GM18873 (cell line): ENCODE results near the gene MAN1C1.
"Not testable (repeated sequence)": the region's sequence is repeated elsewhere in the genome, so short reads cannot be mapped to it uniquely, and the experiment has no call there.

Experiments used
- ATAC-seq: cut with Tn5 transposase; IDR thresholded peaks from one replicate; pipeline ENCODE4 v1.9.1; 2021; ENCODE audit warnings: mild to moderate bottlenecking, moderate library complexity, moderate number of reproducible peaks; ENCODE audit not compliant: unreplicated experiment, low FRiP score

The MAN1C1 gene

DNA sequence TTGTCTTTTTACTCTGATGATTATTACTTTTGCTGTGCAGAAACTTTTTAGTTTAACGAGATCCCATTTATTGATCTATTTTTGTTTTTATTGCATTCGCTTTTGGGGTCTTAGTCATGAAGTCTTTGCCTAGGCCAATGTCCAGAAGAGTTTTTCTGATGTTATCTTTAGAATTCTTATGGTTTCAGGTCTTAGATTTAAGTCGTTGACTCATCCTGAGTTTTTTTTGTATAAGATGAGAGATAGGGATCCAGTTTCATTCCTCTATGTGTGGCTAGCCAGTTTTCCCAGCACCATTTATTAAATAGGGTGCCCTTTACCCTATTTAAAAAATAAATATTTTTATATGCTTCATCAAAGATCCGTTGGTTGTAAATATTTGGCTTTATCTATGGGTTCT lies 13.2 kb downstream of the MAN1C1 start:
- no peak for ATAC-seq

DNA sequence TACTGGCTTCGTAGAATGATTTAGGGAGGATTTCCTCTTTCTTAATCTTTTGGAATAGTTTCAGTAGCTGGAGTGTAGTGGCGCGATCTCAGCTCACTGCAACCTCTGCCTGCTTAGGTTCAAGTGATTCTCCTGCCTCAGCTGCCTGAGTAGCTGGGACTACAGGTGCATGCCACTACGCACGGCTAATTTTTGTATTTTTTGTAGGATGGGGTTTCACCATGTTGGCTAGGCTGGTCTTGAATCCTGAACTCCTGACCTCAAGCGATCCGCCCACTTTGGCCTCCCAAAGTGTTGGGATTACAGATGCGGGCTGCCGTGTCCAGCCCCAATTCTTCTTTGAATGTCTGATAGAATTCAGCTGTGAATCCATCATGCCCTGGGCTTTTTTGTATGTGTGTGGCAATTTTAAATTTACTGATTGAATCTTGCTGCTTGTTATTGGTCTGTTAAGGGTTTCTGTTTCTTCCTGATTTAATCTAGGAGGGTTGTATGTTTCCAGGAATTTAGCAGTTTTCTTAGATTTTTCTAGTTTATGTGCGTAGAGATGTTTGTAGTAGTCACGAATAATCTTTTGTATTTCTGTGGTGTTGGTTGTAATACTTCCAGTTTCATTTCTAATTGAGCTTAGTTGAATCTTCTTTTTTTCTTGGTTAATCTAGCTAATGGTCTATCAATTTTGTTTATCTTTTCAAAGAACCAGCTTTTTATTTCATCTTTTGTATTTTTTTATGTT lies 15.3 kb downstream of the MAN1C1 start:
- no peak for ATAC-seq

DNA sequence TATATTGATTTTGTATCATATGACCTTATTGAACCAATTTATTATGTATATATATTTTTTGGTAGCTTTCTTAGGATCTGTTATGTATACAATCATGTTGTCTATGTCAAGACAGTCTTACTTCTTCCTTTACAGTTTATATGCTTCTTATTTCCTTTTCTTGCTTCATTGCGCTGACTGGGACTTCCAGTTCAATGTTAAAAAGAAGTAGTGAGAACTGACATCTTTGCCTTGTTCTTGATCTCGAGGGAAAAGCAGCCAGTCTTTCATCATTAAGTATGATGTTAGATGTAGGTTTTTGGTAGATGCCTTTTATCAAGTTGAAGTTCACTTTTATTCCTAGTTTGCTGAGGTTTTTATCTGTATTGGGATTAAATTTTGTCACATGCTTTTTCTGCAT lies 17.5 kb downstream of the MAN1C1 start:
- ATAC-seq = no peak

DNA sequence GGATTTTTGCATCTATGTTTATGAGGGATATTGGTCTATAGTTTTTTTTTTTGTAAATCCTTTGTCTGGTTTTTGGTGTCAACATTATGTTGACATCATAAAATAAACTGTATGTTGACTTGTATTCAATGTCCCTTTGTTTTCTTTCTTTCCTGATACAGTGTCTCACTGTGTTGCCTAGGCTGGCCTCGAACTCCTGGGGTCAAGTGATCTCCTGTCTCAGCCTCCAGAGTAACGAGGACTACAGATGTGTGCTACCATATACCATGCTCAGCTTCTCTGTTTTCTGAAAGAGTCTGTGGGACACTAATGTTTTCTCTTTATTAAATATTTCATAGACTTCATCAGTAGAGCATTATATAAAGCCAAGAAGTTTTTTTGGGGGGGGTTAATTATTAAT lies 18.3 kb downstream of the MAN1C1 start:
- no peak for ATAC-seq

DNA sequence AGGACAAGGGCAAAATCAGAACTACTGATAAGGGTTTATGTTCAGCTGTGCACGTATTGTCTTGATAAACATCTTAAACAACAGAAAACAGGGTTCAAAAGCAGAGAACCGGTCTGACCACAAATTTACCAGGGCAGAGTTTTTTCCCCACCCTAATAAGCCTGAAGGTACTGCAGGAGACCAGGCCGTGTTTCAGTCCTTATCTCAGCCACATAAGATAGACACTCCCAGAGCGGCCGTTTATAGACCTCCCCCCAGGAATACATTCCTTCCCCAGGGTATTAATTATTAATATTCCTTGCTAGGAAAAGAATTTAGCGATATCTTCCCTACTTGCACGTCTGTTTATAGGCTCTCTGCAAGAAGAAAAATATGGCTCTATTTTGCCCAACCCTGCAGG lies 19.6 kb downstream of the MAN1C1 start:
- ATAC-seq = not testable (repeated sequence)

DNA sequence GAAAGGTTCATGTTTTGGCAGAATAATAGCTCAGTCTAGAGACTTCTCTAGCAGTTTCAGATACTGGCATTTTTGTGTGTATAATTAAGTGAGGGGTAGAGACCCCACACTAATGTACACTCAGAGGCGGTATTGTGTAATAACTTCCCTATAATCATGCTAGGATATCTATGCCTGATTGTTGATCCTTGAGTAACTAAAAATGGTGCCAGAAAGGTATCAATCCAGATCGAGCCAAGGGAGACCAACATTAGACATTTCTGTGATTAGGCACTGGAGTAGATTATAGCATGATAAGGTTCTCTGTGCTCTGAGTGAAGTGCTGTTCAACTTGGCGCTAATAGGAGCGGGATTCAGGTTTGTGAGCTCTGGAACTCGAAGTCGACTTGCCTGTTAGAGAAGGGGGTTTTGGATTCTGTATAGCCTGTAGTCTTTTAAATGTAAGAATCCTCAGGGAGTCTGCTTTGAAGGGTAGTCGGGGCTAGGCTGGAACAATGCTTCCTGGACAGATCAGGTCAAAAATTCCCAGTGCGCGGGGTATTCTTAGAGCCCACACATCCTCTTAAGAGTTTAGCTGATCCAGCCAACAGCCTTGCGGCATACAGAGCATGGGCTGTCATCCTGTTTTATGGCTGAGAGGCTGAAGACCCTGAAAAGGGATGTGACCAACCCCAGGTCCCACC lies 24.2 kb downstream of the MAN1C1 start:
- ATAC-seq = no peak

DNA sequence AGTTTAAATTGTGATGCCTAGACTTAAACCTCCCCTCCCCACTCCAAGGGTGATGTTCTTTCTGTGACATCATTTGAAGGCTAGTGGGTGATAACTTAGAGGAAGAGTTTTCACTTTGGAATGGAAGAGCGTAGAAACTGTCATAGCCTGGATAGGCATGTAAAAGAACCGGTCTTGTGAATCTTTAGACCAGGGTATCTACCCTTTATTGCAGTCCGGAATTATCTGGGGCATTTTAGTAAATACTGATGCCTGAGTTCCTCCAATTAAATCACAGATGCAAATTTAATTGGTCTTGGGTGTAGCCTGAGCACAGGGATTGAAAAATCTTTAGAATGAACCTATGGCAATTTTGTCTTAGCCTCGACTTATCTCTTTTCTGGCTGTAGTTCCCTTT lies 24.7 kb downstream of the MAN1C1 start:
- no peak for ATAC-seq

DNA sequence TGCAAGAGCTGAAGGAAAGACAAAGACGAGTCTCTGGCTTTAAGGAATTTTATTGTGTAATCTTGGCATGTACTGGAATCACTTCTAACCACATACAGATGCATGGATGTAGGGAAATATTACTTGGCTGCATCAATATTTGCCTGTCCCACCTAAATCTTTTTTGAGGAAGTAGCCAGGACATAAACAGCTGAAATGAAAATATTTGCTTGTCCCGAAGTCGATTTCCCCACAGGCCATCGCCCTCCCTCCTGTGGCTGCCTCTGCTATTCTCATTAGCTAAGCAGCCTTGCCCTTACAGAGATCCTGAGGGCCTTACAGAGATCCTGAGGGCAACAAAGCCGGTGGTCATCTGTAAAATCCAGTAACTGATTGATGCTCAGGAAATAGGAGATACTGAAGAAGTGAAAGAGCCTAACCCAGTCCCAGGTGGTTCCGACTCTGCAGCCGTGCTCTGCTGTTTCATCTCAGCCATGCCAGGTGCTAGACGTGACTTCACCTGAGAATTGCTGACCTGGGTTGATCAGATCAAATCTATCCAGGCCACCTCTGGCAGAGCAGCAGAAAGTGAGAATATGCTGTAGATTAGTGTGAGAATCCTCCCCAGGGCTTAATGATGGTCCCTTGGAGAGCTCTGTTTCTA lies 25.5 kb downstream of the MAN1C1 start:
- ATAC-seq = no peak

DNA sequence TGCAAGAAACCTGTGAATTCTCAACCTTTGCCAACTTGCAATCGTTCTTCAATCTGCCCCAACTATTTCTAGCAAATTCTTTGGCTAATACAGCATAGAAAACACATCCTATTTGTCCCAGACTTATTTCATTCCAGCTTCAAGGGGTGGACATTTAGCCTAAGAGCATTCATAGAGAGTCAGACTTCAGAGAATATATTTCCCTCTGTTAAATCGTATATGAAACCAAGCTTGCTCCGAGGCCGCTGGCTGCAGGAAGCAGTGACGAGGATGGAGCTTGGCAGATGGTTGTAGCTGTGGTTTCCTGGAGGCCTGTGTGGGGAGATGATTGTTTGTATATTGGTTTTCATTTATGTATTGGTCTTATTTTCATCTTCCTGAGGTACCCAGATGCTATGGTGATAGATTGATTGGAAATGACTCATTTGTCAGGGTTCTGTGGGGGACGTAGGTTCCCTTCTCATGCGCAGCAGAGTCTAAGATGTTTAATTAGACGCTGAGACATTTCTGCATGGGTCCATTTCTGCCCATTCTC lies 26.1 kb downstream of the MAN1C1 start:
- no peak for ATAC-seq

DNA sequence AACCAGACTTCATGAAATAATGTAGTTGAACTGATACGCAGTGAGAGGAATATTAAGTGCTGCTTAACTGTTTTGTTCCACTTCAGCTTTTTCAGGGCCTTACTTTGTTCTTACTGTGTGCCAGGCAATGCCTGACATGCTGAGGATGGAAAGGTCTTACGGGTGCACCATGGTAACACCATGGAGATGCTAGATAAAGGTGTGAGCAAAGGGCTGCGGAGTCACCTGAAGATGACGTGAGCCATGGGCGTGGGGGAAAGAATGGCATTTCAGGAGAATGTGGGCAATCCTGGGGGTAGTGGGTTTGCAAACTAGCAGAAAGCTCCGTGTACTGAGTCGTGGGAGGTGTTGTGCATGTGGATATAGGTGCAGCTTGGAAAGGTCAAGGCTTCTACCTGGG lies 27.3 kb downstream of the MAN1C1 start:
- no peak for ATAC-seq

DNA sequence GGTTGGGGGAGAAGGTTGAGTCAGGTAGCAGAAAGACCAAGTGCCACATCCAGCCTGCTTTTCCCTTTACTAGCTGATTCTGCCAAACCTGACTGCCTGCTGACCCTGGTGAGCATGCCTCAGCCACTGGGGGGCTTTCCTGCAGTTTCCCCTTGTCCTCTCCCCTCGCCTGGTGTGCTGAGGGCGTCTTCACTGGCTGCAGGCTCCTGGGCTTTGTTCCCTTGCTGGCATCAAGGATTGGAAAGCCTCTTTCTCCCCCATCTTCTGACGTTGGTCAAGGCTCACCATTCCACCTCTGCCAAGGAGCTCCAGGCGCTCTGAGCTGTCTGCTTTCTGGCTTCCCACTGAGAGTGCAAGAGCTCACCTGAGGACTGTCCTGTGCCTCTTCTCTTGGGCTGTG lies 28.4 kb downstream of the MAN1C1 start:
- ATAC-seq = no peak

DNA sequence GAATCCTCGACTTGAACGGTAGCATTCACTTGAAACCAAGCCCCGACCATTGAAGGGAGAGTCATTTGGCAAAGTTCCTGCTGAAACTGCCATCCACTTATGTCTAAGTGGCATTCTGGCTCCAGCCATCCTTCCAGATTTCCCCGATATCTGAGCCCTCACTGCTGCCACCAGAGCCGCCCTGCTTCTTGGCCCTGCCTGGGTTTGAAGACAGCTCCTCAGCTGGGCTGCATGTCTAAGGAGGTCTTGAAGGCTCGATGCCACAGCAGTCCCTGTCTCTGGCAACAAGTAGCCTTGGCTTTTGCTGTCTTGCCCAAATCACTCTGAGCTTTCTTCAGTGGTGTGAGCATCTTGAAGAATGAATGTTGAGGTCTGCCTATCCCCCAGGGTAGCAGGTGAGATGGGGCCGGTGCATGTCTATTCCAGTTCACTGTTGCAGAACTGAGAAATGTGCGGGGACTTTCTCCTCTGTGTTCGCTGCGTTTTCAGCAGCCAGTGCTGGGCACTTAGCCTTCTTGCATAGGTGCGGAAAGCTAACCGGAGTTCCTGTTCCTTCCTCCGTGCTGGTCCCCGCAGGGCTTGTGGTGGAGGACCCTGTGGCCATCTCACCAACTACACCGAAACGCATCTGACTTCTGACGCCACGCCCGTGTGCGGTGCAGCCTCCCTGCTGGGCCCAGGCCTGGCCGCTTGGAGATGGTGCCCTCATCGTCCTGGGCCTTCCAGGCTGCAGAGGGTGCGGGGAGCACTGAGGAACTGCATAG lies 29.2 kb downstream of the MAN1C1 start:
- ATAC-seq = no peak

DNA sequence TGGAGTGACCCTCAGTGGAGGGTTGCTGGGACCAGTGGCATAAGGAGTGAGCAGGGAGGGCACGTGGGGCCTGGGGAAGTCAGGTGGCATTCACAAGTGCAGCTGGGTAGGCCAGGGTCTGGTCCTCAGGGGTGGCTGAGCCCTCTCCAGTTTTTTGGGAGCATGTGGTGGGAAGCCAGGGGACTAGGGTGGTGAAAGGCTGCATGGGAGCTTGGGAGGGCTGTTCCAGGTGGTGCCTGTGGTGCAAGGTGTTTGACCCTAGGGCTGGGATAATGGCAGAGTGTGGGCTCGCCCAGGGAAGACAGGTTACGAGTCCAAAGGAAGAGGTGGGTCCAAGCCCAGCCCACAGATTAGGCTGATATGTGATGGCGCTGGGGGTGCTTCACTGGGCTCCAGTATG lies 30.5 kb downstream of the MAN1C1 start:
- ATAC-seq = no peak

DNA sequence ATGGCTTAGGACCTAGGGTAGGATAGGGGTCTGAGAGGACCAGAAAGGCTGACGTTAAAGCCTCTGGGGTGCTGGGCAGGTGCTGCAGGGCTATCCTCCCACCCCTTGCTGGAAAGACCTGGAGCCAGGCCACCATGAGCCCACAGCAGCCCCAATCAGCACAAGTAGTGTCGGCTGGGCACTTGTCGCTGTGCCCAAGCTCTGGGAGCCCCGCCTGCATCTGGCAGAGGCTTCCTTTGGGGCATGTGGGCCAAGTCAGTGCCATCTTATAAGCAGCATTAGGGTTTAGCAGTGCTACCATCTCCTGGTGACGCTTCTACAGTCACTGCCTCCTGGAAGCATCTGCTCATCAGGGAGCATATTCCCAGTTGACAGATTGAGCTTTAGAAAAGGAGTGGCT lies 31.3 kb downstream of the MAN1C1 start:
- no peak for ATAC-seq

DNA sequence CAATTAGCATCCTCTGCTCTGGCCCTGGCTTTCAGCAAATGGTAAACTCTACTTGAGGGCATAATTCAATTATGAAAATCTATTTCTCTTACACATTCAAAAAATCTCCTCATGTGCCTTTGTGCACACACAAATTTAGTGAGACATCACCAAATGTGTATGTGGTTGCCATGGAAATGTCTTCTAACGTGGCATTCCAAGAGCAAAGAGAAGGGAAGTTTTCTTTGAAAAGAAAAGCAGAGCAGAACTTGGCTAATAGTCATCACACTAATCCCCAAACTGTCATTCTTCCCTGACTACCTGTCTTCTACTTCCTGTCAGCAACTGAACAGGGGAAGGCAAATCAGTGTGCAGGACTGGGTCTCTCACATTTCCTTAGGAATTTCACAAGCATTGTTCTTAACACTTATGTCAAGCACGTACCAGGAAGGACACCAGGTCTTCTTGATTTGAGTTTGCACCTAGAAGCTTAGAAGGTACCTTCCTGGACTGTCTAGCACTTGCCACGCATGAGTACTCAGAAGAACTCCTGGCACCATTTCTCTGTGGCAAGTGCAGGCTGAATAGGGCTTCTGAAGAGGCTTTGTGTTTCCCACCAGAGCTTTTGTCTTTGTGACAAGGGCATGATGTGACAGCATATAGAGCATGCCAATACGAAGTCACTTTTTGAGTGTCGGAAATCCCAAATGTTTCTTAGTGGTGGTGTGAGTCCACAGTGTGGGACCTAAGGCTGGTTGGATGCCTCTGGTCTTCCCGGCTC lies 32.3 kb downstream of the MAN1C1 start:
- ATAC-seq = no peak

DNA sequence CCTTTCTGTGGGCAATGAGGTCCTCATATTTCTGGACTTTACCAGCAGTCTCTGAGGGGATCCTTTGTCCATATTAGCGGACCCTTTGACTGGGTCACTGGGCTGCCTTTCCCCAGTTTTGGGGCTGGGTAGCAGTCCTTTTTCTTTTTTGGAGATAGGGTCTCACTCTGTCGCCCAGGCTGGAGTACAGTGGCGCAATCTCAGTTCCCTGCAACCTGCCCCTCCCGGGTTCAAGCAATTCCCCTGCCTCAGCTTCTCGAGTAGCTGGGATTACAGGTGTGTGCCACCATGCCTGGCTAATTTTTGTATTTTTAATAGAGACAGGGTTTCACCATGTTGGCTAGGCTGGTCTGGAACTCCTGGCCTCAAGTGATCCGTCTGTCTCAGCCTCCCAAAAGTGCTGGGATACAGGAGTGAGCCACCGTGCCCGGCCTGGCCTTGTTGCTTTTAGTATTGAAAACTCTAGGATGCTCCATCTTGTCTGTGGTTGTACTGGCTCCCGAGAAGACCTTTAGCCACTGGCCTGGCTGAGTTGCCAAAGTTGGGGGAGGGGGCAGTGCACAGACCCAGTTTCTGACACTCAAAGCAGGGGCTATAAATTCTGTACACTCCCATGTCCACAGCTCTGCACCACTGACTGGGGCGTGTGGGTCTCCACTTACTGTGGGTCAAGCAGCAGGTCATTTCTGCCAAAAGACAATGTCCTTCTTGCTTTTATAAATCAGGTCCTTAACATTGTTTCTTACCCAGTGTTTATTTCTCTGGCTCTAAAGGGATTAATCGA lies 33.1 kb downstream of the MAN1C1 start:
- ATAC-seq = no peak

DNA sequence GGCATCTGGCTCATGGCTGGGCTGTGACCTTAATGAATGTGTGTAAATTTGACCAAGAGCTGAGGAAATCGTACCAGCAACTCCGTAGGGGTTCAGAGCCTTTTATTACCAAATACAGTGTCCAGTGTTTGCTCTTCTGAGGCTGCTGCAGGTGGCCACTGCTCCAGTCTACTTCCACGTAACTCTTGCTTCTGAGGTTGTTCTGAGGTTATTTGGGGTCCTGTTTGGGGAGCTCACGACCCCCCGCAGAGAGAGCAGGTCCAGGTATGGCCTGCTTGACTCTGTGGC lies 33.6 kb downstream of the MAN1C1 start:
- no peak for ATAC-seq

DNA sequence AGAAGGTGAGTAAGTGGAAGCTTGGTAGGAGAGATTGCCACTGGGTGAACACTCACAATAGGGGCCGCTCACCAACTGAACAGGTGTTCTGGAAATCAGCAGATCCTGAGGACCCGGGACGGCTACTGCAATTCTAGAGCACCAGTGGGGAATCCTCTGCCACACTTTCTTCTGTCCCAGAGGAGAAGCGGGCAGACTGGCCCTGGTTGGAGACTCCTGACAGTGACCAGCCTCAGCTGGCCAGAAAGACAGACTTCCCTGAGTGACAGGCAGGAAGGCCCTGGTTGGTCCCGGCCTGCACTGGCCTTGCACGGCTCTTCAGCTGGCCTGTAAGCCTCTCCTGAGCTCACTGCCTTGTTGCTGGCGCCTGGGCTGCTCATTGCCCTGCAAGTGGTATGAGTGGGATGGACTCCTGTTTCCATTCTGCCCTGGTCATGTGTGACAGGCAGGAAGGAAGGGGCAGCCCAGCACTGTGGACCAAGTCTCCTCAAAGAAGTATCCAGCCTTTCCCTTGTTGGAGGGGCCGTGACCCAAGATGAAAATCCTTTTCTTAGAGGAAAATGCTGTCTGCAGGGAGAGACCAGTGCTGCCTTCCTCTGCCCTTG lies 34.5 kb downstream of the MAN1C1 start:
- no peak for ATAC-seq
